Nephron (organoid): ENCODE results near the gene ARFRP1.
A peak's percentile ranks its signal among the peaks of the same experiment; 100 is the strongest.

Experiments used
- H3K27ac Mint-ChIP-seq, 3 experiments: 2 replicates each; pipeline ENCODE4 v1.8.0; 2020; ENCODE audit warnings: mixed read lengths in 3 of 3, mild to moderate bottlenecking in 2 of 3, moderate library complexity in 1 of 3
- H3K27me3 Mint-ChIP-seq: 2 replicates; pipeline ENCODE4 v1.8.0; 2021; ENCODE audit warnings: low read depth, mild to moderate bottlenecking, moderate library complexity, mixed read lengths
- H3K36me3 Mint-ChIP-seq: 2 replicates; pipeline ENCODE4 v1.8.0; 2020; ENCODE audit warnings: low read depth, mixed read lengths
- H3K4me1 Mint-ChIP-seq: 2 replicates; pipeline ENCODE4 v1.8.0; 2020; ENCODE audit warnings: mixed read lengths
- H3K4me3 Mint-ChIP-seq, 3 experiments: 2 replicates each; pipeline ENCODE4 v1.8.0; 2020; ENCODE audit warnings: mild to moderate bottlenecking in 3 of 3, mixed read lengths in 3 of 3, moderate library complexity in 2 of 3
- H3K9me3 Mint-ChIP-seq: 2 replicates; pipeline ENCODE4 v1.8.0; 2020; ENCODE audit warnings: mixed read lengths
- TF ChIP-seq, protein P1 (sequence below), 3 experiments: fragments of 200-600 bp; sonication (generic); IDR thresholded peaks; one replicate each; pipeline ENCODE4 v1.5.0; 2021; ENCODE audit warnings: antibody characterized with exemption in 3 of 3; ENCODE audit not compliant: unreplicated experiment in 3 of 3

ARFRP1 gene

DNA sequence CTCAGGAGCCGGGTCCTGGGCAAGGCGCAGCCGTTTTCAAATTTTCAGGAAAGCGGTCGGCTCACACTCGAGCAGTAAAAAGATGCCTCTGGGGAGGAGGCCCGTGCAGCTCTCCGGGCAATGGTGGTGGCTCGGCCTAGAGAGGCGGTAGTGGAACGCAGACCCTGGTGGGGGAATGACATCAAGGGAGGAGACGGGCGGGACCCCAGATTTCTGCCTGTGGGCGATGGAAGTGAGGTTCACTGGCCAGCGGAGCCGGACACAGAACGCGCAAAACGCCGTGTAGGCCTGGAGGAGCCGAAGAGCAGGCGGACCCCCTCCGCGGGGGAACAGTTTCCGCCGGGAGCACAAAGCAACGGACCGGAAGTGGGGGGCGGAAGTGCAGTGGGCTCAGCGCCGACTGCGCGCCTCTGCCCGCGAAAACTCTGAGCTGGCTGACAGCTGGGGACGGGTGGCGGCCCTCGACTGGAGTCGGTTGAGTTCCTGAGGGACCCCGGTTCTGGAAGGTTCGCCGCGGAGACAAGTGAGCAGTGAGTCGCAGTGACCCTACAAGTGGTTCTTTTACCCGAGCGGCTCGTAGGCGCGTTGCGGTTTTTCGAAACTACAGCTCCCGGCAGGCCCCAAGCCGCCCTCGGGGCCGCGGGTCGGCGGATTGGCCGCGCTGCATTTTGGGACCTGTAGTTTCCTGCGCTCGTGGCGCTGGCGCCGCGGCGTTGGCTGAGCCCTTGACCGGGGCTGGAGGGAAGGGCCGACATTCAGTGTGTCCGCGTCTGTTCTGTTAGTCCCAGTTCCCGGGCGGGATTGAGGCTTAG is 49.6 kb downstream of the ARFRP1 start, which contains the start of gene RTEL1:
Gene RTEL1, plus strand, starts transcription at position 376 of the 812 bp plus-strand sequence. CDS start 1,091 bp downstream, outside the sequence.
- H3K9me3 Mint-ChIP-seq: no peaks in the 10 kb centered on the region
- peaks cover 6% of the 10 kb centered on the region for H3K36me3 Mint-ChIP-seq
- peaks cover 21% of the 10 kb centered on the region for H3K4me1 Mint-ChIP-seq
- H3K27me3 Mint-ChIP-seq: no peaks in the 10 kb centered on the region
- peak within 1 kb of the TSS; percentile 95 to 98 (median 96) for H3K4me3 Mint-ChIP-seq
- peak within 1 kb of the TSS; percentile 95 to 99 (median 96) for H3K27ac Mint-ChIP-seq
- TF ChIP-seq, protein P1, sequence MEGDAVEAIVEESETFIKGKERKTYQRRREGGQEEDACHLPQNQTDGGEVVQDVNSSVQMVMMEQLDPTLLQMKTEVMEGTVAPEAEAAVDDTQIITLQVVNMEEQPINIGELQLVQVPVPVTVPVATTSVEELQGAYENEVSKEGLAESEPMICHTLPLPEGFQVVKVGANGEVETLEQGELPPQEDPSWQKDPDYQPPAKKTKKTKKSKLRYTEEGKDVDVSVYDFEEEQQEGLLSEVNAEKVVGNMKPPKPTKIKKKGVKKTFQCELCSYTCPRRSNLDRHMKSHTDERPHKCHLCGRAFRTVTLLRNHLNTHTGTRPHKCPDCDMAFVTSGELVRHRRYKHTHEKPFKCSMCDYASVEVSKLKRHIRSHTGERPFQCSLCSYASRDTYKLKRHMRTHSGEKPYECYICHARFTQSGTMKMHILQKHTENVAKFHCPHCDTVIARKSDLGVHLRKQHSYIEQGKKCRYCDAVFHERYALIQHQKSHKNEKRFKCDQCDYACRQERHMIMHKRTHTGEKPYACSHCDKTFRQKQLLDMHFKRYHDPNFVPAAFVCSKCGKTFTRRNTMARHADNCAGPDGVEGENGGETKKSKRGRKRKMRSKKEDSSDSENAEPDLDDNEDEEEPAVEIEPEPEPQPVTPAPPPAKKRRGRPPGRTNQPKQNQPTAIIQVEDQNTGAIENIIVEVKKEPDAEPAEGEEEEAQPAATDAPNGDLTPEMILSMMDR (IDR thresholded peaks at IDR 0.05; ENCODE audit: unreplicated experiment in 3 of 3): no peak

DNA sequence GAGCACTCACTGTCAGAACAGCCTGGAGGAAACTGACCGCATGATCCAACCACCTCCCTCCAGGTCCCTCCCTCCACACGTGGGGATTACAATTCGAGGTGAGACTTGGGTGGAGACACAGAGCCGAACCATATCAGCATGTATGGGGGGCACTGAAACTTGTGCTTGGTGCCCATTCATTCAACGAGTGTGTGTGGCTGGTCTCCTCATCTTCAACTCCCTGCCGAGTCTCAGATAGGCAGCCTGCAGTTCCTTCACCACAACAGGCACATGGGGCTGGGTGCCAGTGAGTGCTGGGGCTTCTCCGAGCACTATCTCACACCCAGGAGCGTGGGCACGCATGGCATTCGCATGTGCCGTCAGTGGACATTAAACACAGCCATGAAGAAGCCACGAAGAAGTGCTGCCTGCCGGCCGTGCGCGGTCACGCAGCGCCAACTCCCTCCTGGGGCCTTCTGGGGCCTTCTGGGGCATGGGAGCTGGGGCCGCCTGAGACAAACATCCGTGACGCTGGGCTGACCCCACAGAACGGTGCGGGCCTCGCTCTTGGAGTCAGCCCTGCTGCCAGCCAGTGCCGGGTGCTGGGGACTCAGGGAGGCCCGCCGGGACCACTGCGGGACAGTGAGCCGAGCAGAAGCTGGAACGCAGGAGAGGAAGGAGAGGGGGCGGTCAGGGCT is 50.4 kb downstream of the ARFRP1 start:
- peaks cover 21% of the 10 kb centered on the region for H3K4me1 Mint-ChIP-seq
- H3K9me3 Mint-ChIP-seq: no peaks in the 10 kb centered on the region
- peak overlapping the region; percentile 95 to 98 (median 96) for H3K4me3 Mint-ChIP-seq
- peak overlapping the region; percentile 95 to 99 (median 96) for H3K27ac Mint-ChIP-seq
- TF ChIP-seq, protein P1 (IDR thresholded peaks at IDR 0.05; ENCODE audit: unreplicated experiment in 3 of 3): no peak
- no peaks in the 10 kb centered on the region for H3K27me3 Mint-ChIP-seq
- peaks cover 5% of the 10 kb centered on the region for H3K36me3 Mint-ChIP-seq

DNA sequence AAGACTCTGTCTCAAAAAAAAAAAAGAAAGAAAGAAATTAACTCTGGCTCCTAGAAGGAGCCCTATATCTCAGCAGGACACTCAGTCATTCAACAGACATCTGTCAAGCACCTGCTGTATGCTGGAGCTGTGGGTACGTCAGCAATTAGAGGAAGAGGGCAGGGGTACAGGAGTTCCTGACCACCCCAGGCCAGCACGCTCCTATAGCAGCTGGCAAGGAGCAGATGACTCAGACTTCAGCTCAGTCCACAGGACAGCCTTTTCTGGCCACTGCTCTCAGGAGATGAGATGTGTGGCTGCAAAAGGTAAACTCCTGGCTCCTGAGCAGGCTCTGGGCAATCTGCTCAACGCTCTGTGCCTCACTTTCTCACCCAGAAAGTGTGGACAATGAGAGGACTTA is 51.3 kb downstream of the ARFRP1 start:
- H3K9me3 Mint-ChIP-seq: no peaks in the 10 kb centered on the region
- peaks cover 24% of the 10 kb centered on the region for H3K4me1 Mint-ChIP-seq
- TF ChIP-seq, protein P1 (IDR thresholded peaks at IDR 0.05; ENCODE audit: unreplicated experiment in 3 of 3): no peak

DNA sequence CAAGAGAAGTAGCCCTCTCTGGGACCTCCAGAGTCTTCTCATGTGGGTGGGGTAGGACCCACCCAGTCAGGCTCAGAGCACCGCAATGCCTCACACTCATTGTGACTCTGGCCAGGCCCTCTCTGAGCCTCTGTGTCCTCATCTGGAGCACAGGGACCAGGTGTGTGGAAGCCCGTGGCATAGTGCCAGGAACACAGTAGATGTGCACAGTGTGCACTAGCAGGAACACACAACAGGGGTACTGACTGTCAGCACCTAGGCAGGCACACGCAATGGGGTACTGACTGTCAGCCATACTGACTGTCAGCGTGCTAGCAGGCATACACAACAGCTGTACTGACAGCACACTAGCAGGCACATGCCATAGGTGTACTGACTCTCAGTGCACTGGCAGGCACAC is 52.5 kb downstream of the ARFRP1 start:
- Mint-ChIP-seq H3K27ac (peak overlapping the region in 1 of 3 experiments; percentile 11), H3K27me3 (peaks cover 9% of the 10 kb centered on the region), H3K36me3 (no peaks in the 10 kb centered on the region), H3K4me1 (peaks cover 25% of the 10 kb centered on the region), H3K4me3 (peak overlapping the region; percentile 9 to 63 (median 36)), H3K9me3 (no peaks in the 10 kb centered on the region)
- TF ChIP-seq, protein P1 (IDR thresholded peaks at IDR 0.05; ENCODE audit: unreplicated experiment in 3 of 3): no peak

More for the DNA sequence above, 51.3 kb downstream of the ARFRP1 start:
- Mint-ChIP-seq H3K36me3 (peaks cover 3% of the 10 kb centered on the region), H3K27ac (peak overlapping the region in 2 of 3 experiments; percentile 47 to 61), H3K4me3 (peak overlapping the region; percentile 47 to 98 (median 95)), H3K27me3 (peaks cover 3% of the 10 kb centered on the region)

DNA sequence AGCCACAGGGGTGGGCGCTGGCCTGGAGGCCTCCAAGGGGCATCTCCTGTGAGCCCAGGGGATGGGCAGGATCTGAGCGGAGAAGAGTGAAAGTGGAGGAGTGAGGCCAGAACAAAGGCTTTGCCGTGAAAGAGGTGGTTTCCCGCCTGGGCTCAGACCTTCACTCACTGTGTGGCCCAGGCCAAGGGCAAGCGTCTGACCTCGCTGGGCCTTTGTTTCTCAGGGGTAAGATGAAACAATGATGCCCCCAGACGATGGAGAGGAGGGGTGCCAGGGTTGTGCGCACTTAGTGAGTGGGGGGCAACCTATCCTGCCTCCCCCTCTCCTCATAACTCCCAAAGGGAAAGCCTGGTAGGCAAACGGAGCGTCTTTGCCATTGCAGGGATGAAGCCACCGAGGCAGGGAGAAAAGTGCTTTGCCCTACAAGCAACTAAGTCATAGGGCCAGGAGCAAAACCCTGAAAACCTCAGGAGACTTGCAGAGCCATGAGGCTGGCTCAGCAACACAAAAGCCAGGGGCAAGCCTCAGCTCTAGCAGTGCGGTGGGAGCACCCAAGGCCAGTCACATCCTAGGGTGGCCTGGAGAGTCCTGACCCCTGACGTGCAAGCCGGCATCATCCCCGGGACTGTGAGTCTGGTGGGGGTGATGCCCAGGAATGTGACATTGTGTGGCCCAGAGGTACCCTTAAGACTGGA is 53.7 kb downstream of the ARFRP1 start:
- peak overlapping the region; percentile 74 to 81 (median 80) for H3K4me3 Mint-ChIP-seq
- no peaks in the 10 kb centered on the region for H3K36me3 Mint-ChIP-seq

More for the DNA sequence above, 53.7 kb downstream of the ARFRP1 start:
- H3K27ac Mint-ChIP-seq: peak overlapping the region; percentile 89 to 92 (median 92)
- TF ChIP-seq, protein P1 (IDR thresholded peaks at IDR 0.05; ENCODE audit: unreplicated experiment in 3 of 3): no peak
- peaks cover 17% of the 10 kb centered on the region for H3K4me1 Mint-ChIP-seq
- H3K27me3 Mint-ChIP-seq: peaks cover 9% of the 10 kb centered on the region
- no peaks in the 10 kb centered on the region for H3K9me3 Mint-ChIP-seq
